Heart left ventricle (tissue), 13 donors: ENCODE data around the gene SYT15B.
"Not testable (repeated sequence)": the region's sequence is repeated elsewhere in the genome, so short reads cannot be mapped to it uniquely, and the experiment has no call there.

Source experiments
- CTCF ChIP-seq, 12 donors: fragments of 200-600 bp; sonication (generic) in 4 of 12; IDR thresholded peaks; one replicate each; pipeline versions ENCODE4 v1.5.0 to v1.8.0; 2018 to 2022; ENCODE audit warnings: antibody characterized with exemption in 12 of 12, mild to moderate bottlenecking in 5 of 12
- POLR2A ChIP-seq, 2 donors: fragments of 450-650 bp; IDR thresholded peaks; one replicate each; pipeline ENCODE4 v1.6.1; 2017; ENCODE audit warnings: antibody characterized with exemption in 2 of 2, mild to moderate bottlenecking in 2 of 2, moderate library complexity in 2 of 2
- donor health status: ischemic (EF 13 %, LVEDD 7.1; RV severe dilation, severe dysfunction).
- donor health status: DM: no; HTN: yes; CAD: no.
- donor health status: DM: no; HTN: no; CAD: no.
- donor health status: ischemic (EF 25% LVEDD 6.9; RV normal size, moderate dysfunction).
- donor health status: ischemic (EF 25% LVEDD 5.7; RV mildly dilated, moderate dysfunction).
- donor health status: ischemic (EF 35%, LVEDD 5.7; RV mildly dilated, moderate dysfunction).
- donor health status: nonischemic (EF 11% LVEDD 7.7; RV severe dilation, severe dysfunction).
- donor health status: DM: yes; HTN: yes; CAD: no.
- donor health status: PGD.
- donor health status: ischemic (EF 29% LVEDD 5.4; RV normal size, mild dysfunction).
- donor health status: nonischemic (EF 23%, LVEDD 6.1; RV moderate dilation, normal function).

GRCh38 chr10:47725740-47726139 lies 37.7 kb downstream of the SYT15B start:
- not testable (repeated sequence) for TF ChIP-seq POLR2A, CTCF (IDR thresholded peaks at IDR 0.05)
